ENCODE measurements around the gene ZIC1.

- TF ChIP-seq GATA2 (IDR thresholded peaks at IDR 0.05; ENCODE audit: low read depth, low read length) (no peak), GATA3 (IDR thresholded peaks at IDR 0.05; ENCODE audit: low read depth, low read length) (no peak)
These were observed 13.0 kb downstream of the ZIC1 start for GRCh38 chr3:147422196-147422595.
